Neuronal stem cell (in vitro differentiated cells): ENCODE data around the gene TNS1.

ENCODE experiments used
- DNase-seq: peaks from one replicate; pipeline ENCODE4 v3.0.0-alpha.2; 2013; ENCODE audit warnings: low spot score
- H2AFZ ChIP-seq: one replicate; pipeline ENCODE4 v1.6.1; 2013; ENCODE audit warnings: mild to moderate bottlenecking, low read length, inconsistent platforms
- H2AK5ac ChIP-seq: 2 replicates; pipeline ENCODE4 v1.6.1; 2013; ENCODE audit warnings: low read depth, mild to moderate bottlenecking, inconsistent platforms, low read length, moderate library complexity, mixed read lengths
- H2BK120ac ChIP-seq: 2 replicates; pipeline ENCODE4 v1.6.1; 2013; ENCODE audit warnings: low read depth, mild to moderate bottlenecking, inconsistent platforms, low read length, moderate library complexity, mixed read lengths
- H2BK12ac ChIP-seq: one replicate; pipeline ENCODE4 v1.6.1; 2013; ENCODE audit warnings: low read length, inconsistent platforms
- H2BK15ac ChIP-seq: 2 replicates; pipeline ENCODE4 v1.6.1; 2013; ENCODE audit warnings: mild to moderate bottlenecking, low read length, inconsistent platforms, mixed read lengths
- H2BK5ac ChIP-seq: one replicate; pipeline ENCODE4 v1.6.1; 2013; ENCODE audit warnings: inconsistent platforms, mild to moderate bottlenecking, low read length, moderate library complexity
- H3K14ac ChIP-seq: one replicate; pipeline ENCODE4 v1.6.1; 2013; ENCODE audit warnings: low read length, inconsistent platforms
- H3K18ac ChIP-seq: 2 replicates; pipeline ENCODE4 v1.6.1; 2013; ENCODE audit warnings: low read length, inconsistent platforms
- H3K23ac ChIP-seq: 2 replicates; pipeline ENCODE4 v1.6.1; 2013; ENCODE audit warnings: low read depth, mild to moderate bottlenecking, mixed read lengths, low read length, inconsistent platforms; ENCODE audit not compliant: poor library complexity
- H3K27ac ChIP-seq: replicated peaks from 3 replicates; pipeline ENCODE4 v1.5.1; 2013; ENCODE audit warnings: low read length, inconsistent platforms
- H3K27me3 ChIP-seq, 3 experiments: 2 replicates each; pipeline ENCODE4 v1.6.1; 2013; ENCODE audit warnings: low read length in 3 of 3, mild to moderate bottlenecking in 2 of 3, inconsistent platforms in 1 of 3, low read depth in 1 of 3, mixed read lengths in 1 of 3, moderate library complexity in 1 of 3; ENCODE audit not compliant: control insufficient read depth in 3 of 3, insufficient read depth in 3 of 3
- H3K36me3 ChIP-seq, 2 donors: replicated peaks in 1 of 2; 2 replicates each; pipeline ENCODE4 v1.6.1; 2013; ENCODE audit warnings: low read length in 2 of 2; ENCODE audit not compliant: control insufficient read depth in 2 of 2, insufficient read depth in 2 of 2
- H3K4ac ChIP-seq: 2 replicates; pipeline ENCODE4 v1.6.1; 2013; ENCODE audit warnings: inconsistent platforms, mild to moderate bottlenecking, low read length, moderate library complexity
- H3K4me1 ChIP-seq, 2 donors: 1 replicate in 1 of 2; 2 replicates in 1 of 2; pipeline ENCODE4 v1.6.1; 2013; ENCODE audit warnings: low read length in 2 of 2, low read depth in 1 of 2; ENCODE audit not compliant: control insufficient read depth in 2 of 2, insufficient read depth in 1 of 2
- H3K4me2 ChIP-seq: one replicate; pipeline ENCODE4 v1.6.1; 2013; ENCODE audit warnings: mild to moderate bottlenecking, low read length, inconsistent platforms; ENCODE audit not compliant: insufficient read depth, poor library complexity, severe bottlenecking
- H3K4me3 ChIP-seq, 2 donors: 2 replicates each; pipeline ENCODE4 v1.5.1; 2013; ENCODE audit warnings: low read length in 2 of 2, mild to moderate bottlenecking in 2 of 2, inconsistent platforms in 1 of 2, moderate library complexity in 1 of 2
- H3K79me1 ChIP-seq: one replicate; pipeline ENCODE4 v1.6.1; 2013; ENCODE audit warnings: low read depth, mild to moderate bottlenecking, inconsistent platforms, low read length, moderate library complexity
- H3K9ac ChIP-seq: one replicate; pipeline ENCODE4 v1.6.1; 2013; ENCODE audit warnings: mild to moderate bottlenecking, low read depth, low read length, inconsistent platforms; ENCODE audit not compliant: poor library complexity
- H3K9me3 ChIP-seq, 2 donors: replicated peaks in 1 of 2; 2 replicates each; pipeline versions ENCODE3 to v1.6.1; 2013; ENCODE audit warnings: low read length in 2 of 2, mild to moderate bottlenecking in 2 of 2, inconsistent platforms in 1 of 2, low read depth in 1 of 2, mixed read lengths in 1 of 2, moderate library complexity in 1 of 2; ENCODE audit not compliant: control insufficient read depth in 2 of 2, insufficient read depth in 1 of 2
- H4K8ac ChIP-seq: one replicate; pipeline ENCODE4 v1.6.1; 2013; ENCODE audit warnings: low read depth, mild to moderate bottlenecking, inconsistent platforms, low read length, moderate library complexity
- H4K91ac ChIP-seq: one replicate; pipeline ENCODE4 v1.6.1; 2013; ENCODE audit warnings: low read length, low read depth, mild to moderate bottlenecking, inconsistent platforms; ENCODE audit not compliant: poor library complexity
- WGBS, 2 donors: extraction: QIAGEN DNeasy Blood & Tissue Kit; methylation state at CpG; one replicate each; pipeline ENCODE4 v1.1.7; 2013; ENCODE audit warnings: missing lambda C conversion rate in 2 of 2, mixed read lengths in 1 of 2; ENCODE audit not compliant: insufficient read length in 2 of 2, insufficient replicate concordance in 1 of 2; ENCODE audit errors: extremely low coverage in 2 of 2; 5-methylcytosine and 5-hydroxymethylcytosine counted together

TNS1 gene

DNA sequence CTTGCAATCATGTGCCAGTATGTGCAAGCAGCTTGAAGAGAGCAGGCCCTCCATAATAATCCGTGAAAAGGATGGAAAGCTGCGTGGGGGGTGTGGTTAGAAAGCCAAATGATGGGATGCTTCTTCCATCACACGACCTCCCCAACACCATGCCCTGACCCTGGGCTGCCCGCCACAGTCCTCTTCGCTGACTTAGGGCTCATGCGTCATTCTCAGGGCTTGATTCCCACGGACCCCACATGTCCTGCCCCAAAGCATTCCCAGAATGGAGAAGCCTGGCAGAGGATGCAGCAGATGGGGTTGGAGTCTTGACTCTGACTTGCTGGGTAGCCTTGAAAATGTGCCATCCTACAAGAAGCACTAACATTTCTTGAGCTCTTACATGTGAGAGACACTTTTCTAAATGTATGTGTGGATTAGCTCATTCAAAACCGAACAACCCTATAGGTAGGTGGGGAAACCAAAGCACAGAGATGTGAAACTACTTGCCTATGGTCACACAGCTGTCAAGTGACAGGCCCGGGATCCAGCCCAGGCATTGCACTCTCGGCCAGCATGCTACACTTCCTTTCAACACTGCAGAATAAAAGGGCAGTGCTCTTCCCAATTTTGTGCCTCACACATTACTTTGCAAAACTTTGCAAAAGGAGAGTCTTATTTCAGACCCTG is 3.7 kb downstream of the TNS1 start:
- no peak overlapping the region for H3K4me2 ChIP-seq
- peaks cover 8 to 23% of the 10 kb centered on the region in 2 donors for H3K4me1 ChIP-seq
- H2AFZ ChIP-seq = no peak overlapping the region
- no peak overlapping the region for H3K23ac ChIP-seq
- H3K27ac ChIP-seq = no peak overlapping the region
- no peak overlapping the region for H4K91ac ChIP-seq
- no peak overlapping the region for H2AK5ac ChIP-seq
- no peak overlapping the region for H4K8ac ChIP-seq
- no peak overlapping the region for H3K9ac ChIP-seq
- H3K79me1 ChIP-seq = no peaks in the 10 kb centered on the region
- no peak overlapping the region for H3K4ac ChIP-seq
- no peak overlapping the region for H2BK15ac ChIP-seq
- no peaks in the 10 kb centered on the region for H3K36me3 ChIP-seq
- H3K14ac ChIP-seq = no peak overlapping the region
- H2BK5ac ChIP-seq = no peak overlapping the region
- H2BK120ac ChIP-seq = no peak overlapping the region
- H3K9me3 ChIP-seq = no peaks in the 10 kb centered on the region
- no peak for DNase-seq
- H3K4me3 ChIP-seq = no peak overlapping the region
- no peak overlapping the region for H3K18ac ChIP-seq
- WGBS, 2 donors = no CpG with 5 or more reads among the region's 10 CpGs
- H2BK12ac ChIP-seq = no peak overlapping the region
- no peaks in the 10 kb centered on the region for H3K27me3 ChIP-seq

GRCh38 chr2:217997510-217997909 is 5.3 kb downstream of the TNS1 start:
- no peaks in the 10 kb centered on the region for H3K9me3 ChIP-seq
- H3K27me3 ChIP-seq = no peaks in the 10 kb centered on the region
- H2BK15ac ChIP-seq = no peak overlapping the region
- H3K79me1 ChIP-seq = no peaks in the 10 kb centered on the region
- H3K23ac ChIP-seq = no peak overlapping the region
- H3K14ac ChIP-seq = no peak overlapping the region
- no peak overlapping the region for H2BK5ac ChIP-seq
- H3K4me2 ChIP-seq = no peak overlapping the region
- H2BK120ac ChIP-seq = no peak overlapping the region
- no CpG with 5 or more reads among the region's 11 CpGs for WGBS, 2 donors
- H3K18ac ChIP-seq = no peak overlapping the region
- H3K4me3 ChIP-seq = no peak overlapping the region
- no peak overlapping the region for H3K4ac ChIP-seq
- H2AK5ac ChIP-seq = no peak overlapping the region
- DNase-seq = no peak
- no peak overlapping the region for H3K9ac ChIP-seq
- H2BK12ac ChIP-seq = no peak overlapping the region
- no peaks in the 10 kb centered on the region for H3K36me3 ChIP-seq
- no peak overlapping the region for H3K27ac ChIP-seq
- no peak overlapping the region for H4K91ac ChIP-seq
- H4K8ac ChIP-seq = no peak overlapping the region
- no peak overlapping the region for H2AFZ ChIP-seq
- H3K4me1 ChIP-seq = peaks cover under 1 to 12% of the 10 kb centered on the region in 2 donors

DNA sequence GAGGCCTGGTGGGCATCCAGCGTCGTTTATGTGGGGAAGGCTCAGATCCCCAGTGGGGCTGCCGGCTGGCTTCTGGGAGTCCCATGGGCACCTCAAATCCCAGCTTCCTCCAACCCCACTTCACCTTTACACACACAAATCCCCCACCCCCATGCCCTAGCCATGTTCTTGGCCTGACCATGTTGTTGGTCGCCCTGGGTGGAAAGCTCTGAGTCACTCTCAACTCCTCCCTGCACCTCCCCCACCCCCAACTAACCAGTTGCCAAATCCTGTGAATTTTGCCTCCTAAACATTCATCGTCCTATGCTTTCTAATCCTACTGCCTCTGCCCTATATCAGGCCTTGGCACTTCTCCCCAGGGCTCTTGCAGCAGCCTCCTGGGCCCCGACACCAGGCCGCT is 6.4 kb downstream of the TNS1 start:
- no CpG with 5 or more reads among the region's 7 CpGs for WGBS, 2 donors
- Histone ChIP-seq H2AK5ac (no peak overlapping the region), H4K91ac (no peak overlapping the region), H3K4me2 (no peak overlapping the region), H2AFZ (no peak overlapping the region), H3K4ac (no peak overlapping the region), H3K36me3 (no peaks in the 10 kb centered on the region), H4K8ac (no peak overlapping the region), H3K18ac (peak overlapping the region; percentile 67), H2BK120ac (peak overlapping the region; percentile 33), H2BK5ac (no peak overlapping the region), H3K9me3 (no peaks in the 10 kb centered on the region), H3K4me1 (peaks cover 0 to 4% of the 10 kb centered on the region in 2 donors), H3K14ac (peak overlapping the region; percentile 67), H3K9ac (no peak overlapping the region), H3K4me3 (no peak overlapping the region), H3K23ac (no peak overlapping the region), H3K79me1 (no peaks in the 10 kb centered on the region), H2BK12ac (peak overlapping the region; percentile 80), H3K27me3 (no peaks in the 10 kb centered on the region), H2BK15ac (no peak overlapping the region), H3K27ac (no peak overlapping the region)
- DNase-seq = no peak

GRCh38 chr2:217995731-217996231 is 7.0 kb downstream of the TNS1 start:
- Histone ChIP-seq H3K36me3 (no peaks in the 10 kb centered on the region), H3K23ac (peak overlapping the region; percentile 25), H3K27ac (no peak overlapping the region), H3K79me1 (no peaks in the 10 kb centered on the region), H3K27me3 (no peaks in the 10 kb centered on the region), H3K9ac (peak overlapping the region; percentile 27), H2BK12ac (peak overlapping the region; percentile 80), H3K9me3 (no peaks in the 10 kb centered on the region), H3K18ac (peak overlapping the region; percentile 67), H2AK5ac (no peak overlapping the region), H3K4me2 (no peak overlapping the region), H3K4me3 (no peak overlapping the region), H2BK5ac (no peak overlapping the region), H4K91ac (no peak overlapping the region), H2BK15ac (peak overlapping the region; percentile 15), H2AFZ (no peak overlapping the region), H2BK120ac (peak overlapping the region; percentile 33), H3K4ac (no peak overlapping the region), H3K14ac (peak overlapping the region; percentile 67), H4K8ac (no peak overlapping the region), H3K4me1 (peaks cover 0 to 2% of the 10 kb centered on the region in 2 donors)
- no CpG with 5 or more reads among the region's 8 CpGs for WGBS, 2 donors
- no peak for DNase-seq
